Bone marrow (tissue), 2 donors: ENCODE measurements around the gene BCAS1.

Experiments
- DNase-seq, 2 donors: peaks; one replicate each; lab custom pipeline; 2025; lab: John Stamatoyannopoulos, UW

The BCAS1 gene, protein sequence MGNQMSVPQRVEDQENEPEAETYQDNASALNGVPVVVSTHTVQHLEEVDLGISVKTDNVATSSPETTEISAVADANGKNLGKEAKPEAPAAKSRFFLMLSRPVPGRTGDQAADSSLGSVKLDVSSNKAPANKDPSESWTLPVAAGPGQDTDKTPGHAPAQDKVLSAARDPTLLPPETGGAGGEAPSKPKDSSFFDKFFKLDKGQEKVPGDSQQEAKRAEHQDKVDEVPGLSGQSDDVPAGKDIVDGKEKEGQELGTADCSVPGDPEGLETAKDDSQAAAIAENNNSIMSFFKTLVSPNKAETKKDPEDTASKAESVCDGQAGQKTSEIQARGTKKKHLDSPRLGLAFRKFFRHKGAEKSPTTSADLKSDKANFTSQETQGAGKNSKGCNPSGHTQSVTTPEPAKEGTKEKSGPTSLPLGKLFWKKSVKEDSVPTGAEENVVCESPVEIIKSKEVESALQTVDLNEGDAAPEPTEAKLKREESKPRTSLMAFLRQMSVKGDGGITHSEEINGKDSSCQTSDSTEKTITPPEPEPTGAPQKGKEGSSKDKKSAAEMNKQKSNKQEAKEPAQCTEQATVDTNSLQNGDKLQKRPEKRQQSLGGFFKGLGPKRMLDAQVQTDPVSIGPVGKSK

DNA sequence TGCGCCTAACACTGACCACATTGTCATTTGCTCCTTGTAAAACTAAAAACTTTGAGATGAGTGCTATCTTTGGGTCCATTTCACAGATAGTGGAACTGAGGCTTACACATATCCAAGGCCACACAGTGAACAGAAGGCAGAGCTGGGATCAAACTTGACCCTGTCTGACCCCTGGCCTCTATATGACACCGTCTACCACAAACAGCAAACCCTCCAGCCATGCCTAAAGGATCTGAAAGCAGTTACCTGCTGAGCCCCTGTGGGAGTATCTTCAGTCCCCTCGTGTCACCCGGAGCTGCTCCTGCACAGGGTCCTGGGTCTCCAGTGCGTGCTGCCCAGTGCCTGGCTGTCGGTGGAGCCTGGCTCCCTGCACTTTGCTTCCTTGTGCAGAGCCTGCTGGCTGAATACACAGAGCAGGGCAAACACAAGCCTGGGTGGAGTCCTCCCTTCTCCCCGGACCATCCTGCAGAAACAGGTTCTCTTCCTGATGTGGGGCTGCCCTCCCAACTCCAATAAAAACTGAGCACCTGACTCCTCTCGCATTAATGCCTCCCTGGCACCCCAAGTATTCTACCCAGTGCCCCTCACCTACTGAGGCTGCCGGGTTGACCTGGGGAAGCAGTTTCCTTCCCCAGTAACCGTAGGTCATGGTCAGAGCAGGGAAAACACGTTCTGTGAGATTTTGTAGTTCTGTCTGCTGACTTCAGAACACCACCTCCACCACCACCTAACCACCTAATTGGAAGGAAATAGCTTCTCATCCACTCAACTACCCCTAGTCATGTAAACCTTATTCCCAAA lies at the start of gene BCAS1:
BCAS1 (minus strand) TSS at position 408 of the 801 bp plus-strand sequence. CDS start 11,876 bp downstream, outside the sequence.
- DNase-seq: no peak

DNA sequence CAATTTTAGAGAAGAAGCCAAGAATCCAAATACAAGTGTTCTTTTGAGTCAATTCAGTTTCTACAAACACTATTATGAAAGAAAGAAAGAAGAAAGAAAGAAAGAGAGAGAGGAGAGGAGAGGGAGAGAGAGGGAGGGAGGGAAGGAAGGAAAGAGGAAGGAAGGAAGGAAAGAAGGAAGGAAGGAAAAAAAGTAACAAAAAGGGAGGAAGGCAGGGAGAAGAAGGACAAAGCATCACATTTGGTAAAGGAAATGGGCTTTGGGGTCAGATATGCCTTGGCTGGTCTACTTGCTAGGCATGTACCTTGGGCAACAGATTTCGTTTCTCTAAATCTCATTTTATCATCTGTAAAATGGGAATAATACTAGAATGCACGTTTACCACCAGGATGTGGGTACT lies 49.4 kb upstream of the BCAS1 start:
- no peak for DNase-seq

GRCh38 chr20:54118220-54119001 lies 48.0 kb upstream of the BCAS1 start:
- no peak for DNase-seq

DNA sequence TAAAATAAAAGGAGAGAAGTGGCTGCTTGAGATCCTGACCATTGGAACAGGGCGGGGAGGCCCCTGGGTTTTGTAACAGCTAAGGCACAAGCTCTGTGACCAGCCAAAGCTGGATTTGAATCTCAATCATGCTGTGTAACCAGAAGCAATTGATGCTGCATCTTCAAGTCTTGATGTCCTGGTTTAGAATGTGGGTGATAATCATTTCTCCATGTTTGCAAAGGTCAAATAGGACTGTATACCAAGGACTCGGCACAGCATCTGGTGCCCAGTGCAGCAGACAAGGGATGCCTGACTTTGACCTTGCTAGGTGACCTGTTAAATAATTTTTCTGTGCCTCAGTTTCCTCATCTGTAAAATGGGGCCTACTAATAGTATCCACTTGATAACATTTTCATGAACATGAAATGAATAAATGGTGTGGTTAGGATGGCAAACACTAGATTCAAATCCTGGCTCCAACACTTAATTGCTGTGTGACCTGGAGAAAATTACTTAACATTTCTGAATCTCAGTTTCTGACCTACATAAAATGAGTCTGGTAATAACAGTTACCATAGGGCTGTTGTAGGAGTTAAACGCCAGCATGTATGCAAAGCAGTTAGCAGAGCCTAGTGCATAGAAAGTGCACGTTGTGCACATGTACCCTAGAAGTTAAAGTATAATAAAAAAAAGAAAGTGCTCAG lies 46.3 kb upstream of the BCAS1 start:
- DNase-seq: no peak

DNA sequence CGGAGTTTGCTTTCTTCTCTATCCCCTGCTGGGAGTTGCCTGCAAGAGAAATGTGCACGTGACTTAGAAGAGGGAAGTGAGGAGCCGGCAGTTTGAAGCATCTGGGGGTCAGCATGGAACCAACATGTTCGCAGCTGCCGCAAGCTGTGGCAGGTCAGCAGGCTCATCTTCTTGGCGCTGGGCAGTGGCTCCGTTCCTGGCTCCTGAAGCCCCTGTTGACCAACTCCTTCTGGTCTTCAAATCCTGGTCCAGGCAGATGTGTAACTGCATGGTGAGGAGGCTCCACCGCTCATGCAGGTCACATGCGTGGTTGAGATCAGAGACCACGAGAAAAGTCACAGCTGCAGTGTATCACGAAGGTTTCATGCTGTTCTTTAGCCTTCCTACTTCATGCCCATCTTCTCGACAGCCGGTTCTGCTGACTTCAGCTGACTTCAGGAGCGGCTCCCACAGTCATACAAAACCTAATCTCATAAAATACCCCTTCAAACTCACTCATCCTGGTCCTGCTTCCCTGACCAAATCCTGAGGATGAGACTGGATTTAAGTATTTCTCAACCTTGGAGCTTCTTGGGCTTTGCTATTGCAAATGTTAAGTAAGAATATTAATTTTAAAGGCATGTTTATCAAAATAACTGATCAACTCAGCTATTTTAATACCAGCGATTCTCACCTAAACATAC lies 44.9 kb upstream of the BCAS1 start:
- DNase-seq: no peak

- no peak for DNase-seq
These were observed 43.7 kb upstream of the BCAS1 start for GRCh38 chr20:54114109-54114508.

GRCh38 chr20:54113566-54113965 lies 43.2 kb upstream of the BCAS1 start:
- no peak for DNase-seq

DNA sequence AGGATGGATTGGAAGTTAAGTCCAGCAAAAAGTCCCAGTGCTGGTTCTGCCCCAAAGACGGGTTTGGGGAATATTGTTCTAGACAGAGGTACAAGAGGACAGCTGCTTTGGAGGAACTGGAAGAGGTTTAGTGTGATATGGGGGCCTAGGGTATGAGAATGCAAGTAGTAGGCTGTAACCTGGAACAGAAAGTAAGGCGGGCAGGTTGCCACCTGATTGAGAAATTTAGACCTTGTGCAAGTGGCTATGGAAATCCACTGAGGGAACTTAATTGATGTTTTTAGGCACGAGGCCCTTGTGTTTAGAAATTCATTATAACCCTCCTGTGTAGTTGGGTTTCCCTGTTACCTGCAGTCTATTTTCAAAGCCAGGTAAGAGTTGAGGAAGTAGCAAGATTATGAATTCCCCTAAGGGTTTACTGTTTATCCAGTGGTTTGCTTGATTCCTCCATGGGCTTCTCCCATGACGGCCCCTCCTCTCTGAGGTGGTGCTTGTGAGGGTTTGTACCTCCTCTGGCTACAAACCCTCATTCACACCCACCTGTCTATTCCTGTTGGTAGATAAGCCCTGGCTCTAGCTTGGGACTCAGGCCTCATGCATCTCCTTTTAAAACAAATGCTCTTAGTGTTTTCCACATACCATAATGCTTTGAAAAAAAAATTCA lies 42.0 kb upstream of the BCAS1 start:
- no peak for DNase-seq

GRCh38 chr20:54111460-54111859 lies 41.1 kb upstream of the BCAS1 start:
- no peak for DNase-seq

GRCh38 chr20:54110457-54110856 lies 40.1 kb upstream of the BCAS1 start:
- no peak for DNase-seq

GRCh38 chr20:54110041-54110440 lies 39.6 kb upstream of the BCAS1 start:
- no peak for DNase-seq

GRCh38 chr20:54108817-54109216 lies 38.4 kb upstream of the BCAS1 start:
- no peak for DNase-seq

DNA sequence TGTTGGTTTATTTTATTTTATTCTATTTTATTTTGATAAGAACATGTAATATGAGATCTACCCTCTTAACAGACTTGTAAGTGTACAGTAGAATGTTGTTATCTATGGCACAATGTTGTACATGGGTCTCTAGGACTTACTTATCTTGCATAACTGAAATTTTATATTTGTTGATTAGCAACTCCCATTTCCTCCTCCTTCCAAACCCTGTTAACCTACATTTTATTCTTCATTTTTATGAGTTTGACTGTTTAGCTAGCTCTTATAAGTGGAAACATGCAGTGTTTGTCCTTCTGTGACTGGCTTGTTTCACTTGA lies 37.9 kb upstream of the BCAS1 start:
- no peak for DNase-seq

DNA sequence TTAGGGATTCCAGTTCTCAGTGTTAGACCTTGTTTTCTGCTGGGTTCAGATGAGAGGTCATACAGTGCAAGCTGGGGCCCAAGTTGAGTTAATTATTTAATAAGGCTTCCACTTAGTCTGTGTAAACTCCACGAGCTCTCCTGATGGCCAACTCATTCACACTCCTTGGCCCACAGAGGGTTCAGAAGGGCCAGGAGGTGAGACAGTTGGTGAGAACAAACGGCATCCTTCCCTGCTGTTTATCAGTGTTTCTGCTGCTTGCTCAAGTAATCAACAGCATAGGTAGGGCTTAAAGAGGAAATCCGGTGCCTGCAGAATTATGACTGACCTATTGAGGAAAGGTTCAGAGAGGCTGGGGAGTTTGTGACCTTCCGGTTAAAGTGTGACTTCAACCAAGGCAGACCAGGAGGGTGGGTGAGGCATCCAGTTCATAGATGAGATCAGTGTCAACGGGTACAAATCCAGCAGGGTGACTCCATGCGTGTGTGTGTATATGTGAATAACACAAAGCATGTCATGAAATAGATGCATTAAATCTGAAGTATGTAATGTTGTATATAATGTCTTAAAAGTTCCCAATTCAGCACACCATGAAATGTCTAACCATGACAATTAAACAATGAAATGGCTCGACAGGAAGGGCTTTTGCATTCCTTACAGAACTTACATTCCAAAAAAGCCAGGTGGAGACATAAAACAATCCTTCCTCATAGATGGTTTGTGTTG lies 37.4 kb upstream of the BCAS1 start:
- DNase-seq: no peak

- no peak for DNase-seq
These were observed 36.8 kb upstream of the BCAS1 start for GRCh38 chr20:54107181-54107580.

GRCh38 chr20:54106162-54106561 lies 35.8 kb upstream of the BCAS1 start:
- DNase-seq: no peak

DNA sequence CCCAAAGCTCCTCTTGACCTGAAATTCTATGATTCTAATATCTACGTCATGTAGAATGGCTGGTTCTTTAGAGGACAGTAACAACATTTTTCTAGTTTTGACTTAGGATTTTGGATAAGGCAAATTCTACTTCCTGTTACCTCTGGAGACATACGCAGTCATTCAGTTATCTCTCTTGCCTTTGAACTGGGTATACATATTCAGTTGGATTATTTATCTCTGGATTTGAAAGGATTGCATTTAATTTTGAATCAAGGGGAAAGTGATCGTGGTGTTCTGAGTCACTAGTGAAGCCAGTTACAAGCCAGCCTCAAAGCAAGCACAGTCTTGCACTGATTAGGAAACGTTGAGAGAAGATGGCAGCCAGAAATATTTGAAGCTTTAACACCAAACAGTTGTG lies 35.3 kb upstream of the BCAS1 start:
- no peak for DNase-seq

DNA sequence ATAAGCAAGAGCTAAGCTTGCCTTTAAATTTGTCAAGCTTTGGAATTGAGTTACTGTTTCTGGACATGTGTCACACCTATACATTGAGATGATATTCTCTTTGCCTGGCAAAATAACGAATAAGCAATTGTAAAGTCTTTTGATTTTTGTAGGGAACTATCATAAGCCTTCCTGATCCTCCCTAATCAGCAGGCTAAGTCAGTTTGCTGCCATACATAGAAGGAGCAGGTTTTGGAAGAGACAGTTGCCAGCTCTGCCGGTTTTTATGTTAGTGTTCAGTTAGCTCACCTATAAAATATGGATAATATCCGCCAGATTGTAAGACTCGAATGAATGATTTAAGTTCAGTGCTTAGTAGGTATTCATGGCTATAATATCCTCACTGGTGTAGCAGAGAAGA lies 34.4 kb upstream of the BCAS1 start:
- DNase-seq: no peak

- no peak for DNase-seq
These were observed 33.6 kb upstream of the BCAS1 start for GRCh38 chr20:54103762-54104600.
